Coronary artery (tissue), 2 donors: ENCODE results near the gene TTYH3.
"Not testable (repeated sequence)": the region's sequence is repeated elsewhere in the genome, so short reads cannot be mapped to it uniquely, and the experiment has no call there.

Experiments used
- DNase-seq: peaks from one replicate; pipeline ENCODE4 v3.0.0-alpha.2; 2017; ENCODE audit warnings: low spot score
- H3K27ac ChIP-seq, 2 donors: fragments of 200-600 bp; sonication (generic); one replicate each; pipeline ENCODE4 v1.5.1; 2016 to 2019
- H3K4me3 ChIP-seq: fragments of 200-600 bp; sonication (generic); 2 replicates; pipeline ENCODE4 v1.5.1; 2016; ENCODE audit warnings: mild to moderate bottlenecking, moderate library complexity
- CTCF ChIP-seq: fragments of 200-600 bp; sonication (generic); IDR thresholded peaks from one replicate; pipeline ENCODE4 v1.5.1; 2019; ENCODE audit warnings: antibody characterized with exemption

The TTYH3 gene

GRCh38 chr7:2607923-2608904 is 23.6 kb upstream of the TTYH3 start:
- TF ChIP-seq CTCF, result no peak
- no peak for DNase-seq
- peak overlapping the region; percentile 74 to 79 for H3K27ac ChIP-seq
- H3K4me3 ChIP-seq, result no peak overlapping the region

GRCh38 chr7:2608921-2609411 is 22.8 kb upstream of the TTYH3 start:
- no peak for DNase-seq
- TF ChIP-seq CTCF, result no peak
- Histone ChIP-seq H3K27ac (peak overlapping the region; percentile 40 to 74), H3K4me3 (no peak overlapping the region)

GRCh38 chr7:2609646-2610045 is 22.1 kb upstream of the TTYH3 start:
- DNase-seq, H3K4me3 ChIP-seq: not testable (repeated sequence)
- H3K27ac ChIP-seq, result peak overlapping the region in 1 of 2 donors; percentile 40

- no peak for DNase-seq
- Histone ChIP-seq H3K27ac (peak overlapping the region in 1 of 2 donors; percentile 3), H3K4me3 (no peak overlapping the region)
- no peak for TF ChIP-seq CTCF
These were observed 21.3 kb upstream of the TTYH3 start for GRCh38 chr7:2610466-2610865.

GRCh38 chr7:2610898-2611297 is 20.9 kb upstream of the TTYH3 start:
- TF ChIP-seq CTCF, result no peak
- peak overlapping the region in 1 of 2 donors; percentile 3 for H3K27ac ChIP-seq
- no peak overlapping the region for H3K4me3 ChIP-seq
- no peak for DNase-seq

- TF ChIP-seq CTCF, result no peak
- Histone ChIP-seq H3K27ac (no peak overlapping the region), H3K4me3 (no peak overlapping the region)
- no peak for DNase-seq
These were observed 20.4 kb upstream of the TTYH3 start for GRCh38 chr7:2611401-2611800.

GRCh38 chr7:2611922-2612321 is 19.9 kb upstream of the TTYH3 start:
- no peak for TF ChIP-seq CTCF
- DNase-seq, result no peak
- peak overlapping the region in 1 of 2 donors; percentile 90 for H3K27ac ChIP-seq
- H3K4me3 ChIP-seq, result no peak overlapping the region
